Measurements from ENCODE around the gene FEM1B. TPM values are rescaled to one million over a fixed set of nuclear protein-coding genes. Genes with fewer than 3 reads are reported as not detected.

FEM1B gene
- total RNA-seq, 4 donors from 2014 or later: 25.1 to 64.7 (median 43.0) TPM

GRCh38 chr15:68325726-68326125 lies 48.2 kb downstream of the FEM1B start:
- intact Hi-C loops (cut with DNase I; ENCODE audit: low total_unique reads): no loop called here

GRCh38 chr15:68326711-68327354 lies 49.3 kb downstream of the FEM1B start:
- no peaks in the 10 kb centered on the region for H3K36me3 ChIP-seq
- no peak for TF ChIP-seq EP300 (IDR thresholded peaks at IDR 0.05; ENCODE audit: low read depth)
- no peak for TF ChIP-seq CTCF (IDR thresholded peaks at IDR 0.05)
- TF ChIP-seq POLR2A (IDR thresholded peaks at IDR 0.05): no peak
- no peak for TF ChIP-seq POLR2AphosphoS5 (IDR thresholded peaks at IDR 0.05)
- WGBS, 2 donors (ENCODE audit: low coverage in 1 of 2): 50 to 74% methylated on average over 5 to 11 of the region's 11 CpGs
- H3K4me3 ChIP-seq: no peak overlapping the region
- no peak overlapping the region for H3K27ac ChIP-seq
- in situ Hi-C loops (cut with MboI; ENCODE audit: low pct_ligation_motif_present in 1 of 4, low pct_unique_long_range_greater_than_20kb in 1 of 4, low sequenced_read_pairs in 3 of 4) (no loop called here), intact Hi-C loops (cut with DNase I; ENCODE audit: low total_unique reads) (no loop called here)
- no peaks in the 10 kb centered on the region for H3K27me3 ChIP-seq
- H3K4me1 ChIP-seq: no peaks in the 10 kb centered on the region
- no peaks in the 10 kb centered on the region for H3K9me3 ChIP-seq
- DNase-seq: no peak

More at GRCh38 chr15:68325726-68326125, 48.2 kb downstream of the FEM1B start:
- Histone ChIP-seq H3K36me3 (no peaks in the 10 kb centered on the region), H3K4me3 (no peak overlapping the region), H3K27ac (no peak overlapping the region), H3K27me3 (no peaks in the 10 kb centered on the region), H3K9me3 (no peaks in the 10 kb centered on the region), H3K4me1 (no peaks in the 10 kb centered on the region)
- in situ Hi-C loops (cut with MboI; ENCODE audit: low pct_ligation_motif_present in 1 of 4, low pct_unique_long_range_greater_than_20kb in 1 of 4, low sequenced_read_pairs in 3 of 4): no loop called here
- TF ChIP-seq CTCF (IDR thresholded peaks at IDR 0.05): no peak
- no peak for TF ChIP-seq POLR2AphosphoS5 (IDR thresholded peaks at IDR 0.05)
- no peak for TF ChIP-seq EP300 (IDR thresholded peaks at IDR 0.05; ENCODE audit: low read depth)
- no peak for TF ChIP-seq POLR2A (IDR thresholded peaks at IDR 0.05)
- DNase-seq: no peak
- 50 to 74% methylated on average over 2 to 4 of the region's 4 CpGs for WGBS, 2 donors (ENCODE audit: low coverage in 1 of 2)

- no peaks in the 10 kb centered on the region for H3K4me1 ChIP-seq
- in situ Hi-C loops (cut with MboI; ENCODE audit: low pct_ligation_motif_present in 1 of 4, low pct_unique_long_range_greater_than_20kb in 1 of 4, low sequenced_read_pairs in 3 of 4): no loop called here
- H3K9me3 ChIP-seq: no peaks in the 10 kb centered on the region
- 80 to 85% methylated on average over 7 to 8 of the region's 8 CpGs for WGBS, 2 donors (ENCODE audit: low coverage in 1 of 2)
- H3K27ac ChIP-seq: no peak overlapping the region
- intact Hi-C loops (cut with DNase I; ENCODE audit: low total_unique reads): no loop called here
- no peaks in the 10 kb centered on the region for H3K36me3 ChIP-seq
- no peaks in the 10 kb centered on the region for H3K27me3 ChIP-seq
- TF ChIP-seq CTCF (IDR thresholded peaks at IDR 0.05): no peak
- TF ChIP-seq POLR2AphosphoS5 (IDR thresholded peaks at IDR 0.05): no peak
- no peak for TF ChIP-seq EP300 (IDR thresholded peaks at IDR 0.05; ENCODE audit: low read depth)
- no peak for TF ChIP-seq POLR2A (IDR thresholded peaks at IDR 0.05)
- no peak for DNase-seq
- H3K4me3 ChIP-seq: no peak overlapping the region
These were observed 50.9 kb downstream of the FEM1B start for GRCh38 chr15:68328443-68328842.

GRCh38 chr15:68328964-68329363 lies 51.4 kb downstream of the FEM1B start:
- H3K4me1 ChIP-seq: peaks cover 0 to 3% (median 0%) of the 10 kb centered on the region in 4 donors
- H3K9me3 ChIP-seq: no peaks in the 10 kb centered on the region
- WGBS, 2 donors (ENCODE audit: low coverage in 1 of 2): 86 to 90% methylated on average over 1 to 3 of the region's 3 CpGs
- in situ Hi-C loops (cut with MboI; ENCODE audit: low pct_ligation_motif_present in 1 of 4, low pct_unique_long_range_greater_than_20kb in 1 of 4, low sequenced_read_pairs in 3 of 4): no loop called here
- H3K4me3 ChIP-seq: no peak overlapping the region
- no peak overlapping the region for H3K27ac ChIP-seq
- DNase-seq: no peak
- no peaks in the 10 kb centered on the region for H3K36me3 ChIP-seq
- intact Hi-C loops (cut with DNase I; ENCODE audit: low total_unique reads): no loop called here
- TF ChIP-seq CTCF (IDR thresholded peaks at IDR 0.05) (no peak), EP300 (IDR thresholded peaks at IDR 0.05; ENCODE audit: low read depth) (no peak), POLR2AphosphoS5 (IDR thresholded peaks at IDR 0.05) (no peak), POLR2A (IDR thresholded peaks at IDR 0.05) (no peak)
- no peaks in the 10 kb centered on the region for H3K27me3 ChIP-seq
